ENCODE results near the gene KRTAP4-4.
A peak's percentile ranks its signal among the peaks of the same experiment; 100 is the strongest.

KRTAP4-4 gene

GRCh38 chr17:41111151-41111885, 49.2 kb downstream of the KRTAP4-4 start:
- ChIA-PET POLR2A (no interaction called here), CTCF (no interaction called here)
- no peaks in the 10 kb centered on the region for H3K9me3 ChIP-seq (ENCODE audit: control insufficient read depth, insufficient read depth, low read depth, low read length)

More at GRCh38 chr17:41111151-41111885, 49.2 kb downstream of the KRTAP4-4 start:
- TF ChIP-seq SETDB1 (IDR thresholded peaks at IDR 0.05; ENCODE audit: insufficient read length, low read length) (peak; percentile 82), ZNF248 (tag by site-specific recombination; IDR thresholded peaks at IDR 0.05) (no peak), ZNF157 (tag by site-specific recombination; IDR thresholded peaks at IDR 0.05) (no peak)
- Histone ChIP-seq H3K27ac (ENCODE audit: extremely low read depth, low read depth, low read length) (no peak overlapping the region), H3K4me1 (ENCODE audit: control insufficient read depth, insufficient read depth, low read length) (no peaks in the 10 kb centered on the region), H3K4me3 (ENCODE audit: low read depth, low read length) (no peak overlapping the region), H3K36me3 (ENCODE audit: control insufficient read depth in 2 of 2, insufficient read depth in 1 of 2, low read length in 2 of 2) (no peaks in the 10 kb centered on the region)

Measured in HEK293 (cell line).